GM19467 (cell line): ENCODE measurements around the gene FBXW8.

ENCODE experiments used
- ATAC-seq: cut with Tn5 transposase; IDR thresholded peaks from one replicate; pipeline ENCODE4 v1.9.1; 2021; ENCODE audit warnings: mild to moderate bottlenecking, moderate library complexity; ENCODE audit not compliant: unreplicated experiment

Gene FBXW8

DNA sequence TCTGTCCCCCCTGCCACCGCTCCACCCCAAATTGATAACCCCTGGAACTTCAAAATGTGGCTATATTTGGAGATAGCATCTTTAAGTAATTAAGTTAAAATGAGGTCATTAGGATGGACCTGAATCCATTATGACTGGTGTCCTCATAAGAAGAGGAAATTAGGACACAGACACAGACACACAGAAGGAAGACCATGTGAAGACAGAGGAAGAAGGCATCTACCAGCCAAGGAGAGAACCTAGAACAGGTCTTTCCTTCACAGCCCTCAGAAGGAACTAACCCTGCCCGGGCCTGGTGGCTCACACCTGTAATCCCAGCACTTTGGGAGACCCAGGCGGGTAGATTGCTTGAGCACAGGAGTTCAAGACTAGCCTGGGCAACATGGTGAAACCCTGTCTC is 25.9 kb upstream of the FBXW8 start:
- no peak for ATAC-seq

DNA sequence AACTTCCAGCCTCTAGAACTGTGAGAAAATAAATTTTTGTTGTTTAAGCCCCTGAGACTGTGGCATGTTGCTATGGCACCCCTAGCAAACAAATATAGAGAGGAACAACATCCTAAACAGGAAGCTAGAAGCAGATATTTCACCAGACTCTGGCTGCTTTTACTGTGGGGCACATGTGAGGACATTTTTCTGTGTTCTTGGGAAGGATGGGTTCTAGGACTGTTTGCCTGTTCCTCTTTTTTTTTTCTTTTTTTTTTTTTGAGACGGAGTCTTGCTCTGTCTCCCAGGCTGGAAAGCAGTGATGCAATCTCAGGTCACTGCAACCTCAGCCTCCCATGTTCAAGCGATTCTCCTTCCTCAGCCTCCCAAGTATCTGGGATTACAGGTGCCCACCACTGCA is 25.3 kb upstream of the FBXW8 start:
- ATAC-seq: no peak

DNA sequence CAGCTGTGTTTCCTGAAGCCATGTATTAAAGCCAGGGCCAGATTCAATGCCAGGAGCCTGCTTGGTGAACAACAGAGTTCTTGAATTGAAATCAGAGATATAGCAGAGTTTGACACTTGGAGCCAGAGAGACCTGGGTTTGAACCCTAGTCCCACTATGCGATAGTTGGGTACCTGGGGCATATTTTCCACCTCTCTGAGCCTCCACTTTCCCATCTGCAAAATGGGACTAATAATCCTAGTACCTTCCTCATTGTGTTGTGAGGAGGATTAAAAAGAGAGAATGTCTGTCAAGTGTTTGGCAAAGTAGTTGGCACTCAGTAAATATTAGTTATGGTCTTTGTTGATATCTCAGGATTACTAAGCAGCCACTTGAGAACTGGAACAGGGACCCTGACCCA is 23.5 kb upstream of the FBXW8 start:
- ATAC-seq: no peak

DNA sequence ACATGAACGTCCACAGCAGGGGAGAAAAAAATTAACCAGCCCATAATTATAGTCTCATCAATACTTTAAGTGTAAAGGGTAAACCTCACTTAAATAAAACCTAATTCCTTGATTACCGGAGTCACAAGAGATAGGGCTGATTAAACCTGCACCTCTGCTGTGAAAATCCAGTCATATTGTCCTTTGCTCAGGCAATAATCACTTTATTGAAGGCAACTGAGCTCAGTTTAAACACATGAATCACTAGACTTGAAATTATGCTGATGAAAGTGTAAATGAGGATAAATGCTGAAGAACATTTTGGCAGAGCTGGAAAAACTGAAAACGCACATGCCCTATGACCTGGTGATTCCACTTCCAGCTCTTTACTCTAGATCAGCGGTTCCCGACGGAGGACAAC is 22.9 kb upstream of the FBXW8 start:
- ATAC-seq: no peak

DNA sequence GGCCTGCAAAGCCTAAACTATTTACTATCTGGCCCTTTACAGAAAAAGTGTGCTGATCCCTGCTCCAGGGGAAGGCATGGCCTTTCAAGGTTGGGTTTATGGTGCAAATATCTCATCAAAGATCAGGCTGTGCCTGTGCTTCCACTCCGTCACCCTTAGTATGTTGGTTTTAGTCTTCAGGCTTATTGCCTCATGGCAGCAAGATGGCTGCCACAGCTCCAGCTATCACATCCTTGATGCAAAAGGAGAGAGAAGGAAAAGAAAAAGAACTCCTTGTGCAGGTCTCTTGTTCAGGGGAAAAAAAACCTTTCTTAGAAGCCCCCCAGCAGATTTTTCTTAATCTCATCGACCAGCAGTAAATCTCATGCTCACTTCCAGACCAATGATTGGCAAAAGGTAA is 20.4 kb upstream of the FBXW8 start:
- ATAC-seq: no peak

DNA sequence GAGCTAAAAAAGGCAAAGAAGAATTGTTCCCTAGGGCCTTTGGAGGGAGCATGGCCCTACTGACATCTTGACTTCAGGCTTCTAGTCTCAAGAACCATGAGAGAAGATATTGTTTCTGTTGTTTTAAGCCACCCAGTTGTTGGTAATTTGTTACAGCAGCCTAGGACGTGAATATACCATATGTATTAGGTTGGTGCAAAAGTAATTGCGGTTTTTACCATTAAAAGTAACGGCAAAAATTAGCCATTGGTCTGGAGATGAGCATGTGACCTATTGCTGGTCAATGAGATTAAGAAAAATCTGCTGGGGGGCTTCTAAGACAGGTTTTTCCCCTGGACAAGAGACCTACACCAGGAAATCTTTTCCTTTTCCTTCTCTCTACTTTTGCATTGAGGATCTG is 19.7 kb upstream of the FBXW8 start:
- ATAC-seq: no peak

DNA sequence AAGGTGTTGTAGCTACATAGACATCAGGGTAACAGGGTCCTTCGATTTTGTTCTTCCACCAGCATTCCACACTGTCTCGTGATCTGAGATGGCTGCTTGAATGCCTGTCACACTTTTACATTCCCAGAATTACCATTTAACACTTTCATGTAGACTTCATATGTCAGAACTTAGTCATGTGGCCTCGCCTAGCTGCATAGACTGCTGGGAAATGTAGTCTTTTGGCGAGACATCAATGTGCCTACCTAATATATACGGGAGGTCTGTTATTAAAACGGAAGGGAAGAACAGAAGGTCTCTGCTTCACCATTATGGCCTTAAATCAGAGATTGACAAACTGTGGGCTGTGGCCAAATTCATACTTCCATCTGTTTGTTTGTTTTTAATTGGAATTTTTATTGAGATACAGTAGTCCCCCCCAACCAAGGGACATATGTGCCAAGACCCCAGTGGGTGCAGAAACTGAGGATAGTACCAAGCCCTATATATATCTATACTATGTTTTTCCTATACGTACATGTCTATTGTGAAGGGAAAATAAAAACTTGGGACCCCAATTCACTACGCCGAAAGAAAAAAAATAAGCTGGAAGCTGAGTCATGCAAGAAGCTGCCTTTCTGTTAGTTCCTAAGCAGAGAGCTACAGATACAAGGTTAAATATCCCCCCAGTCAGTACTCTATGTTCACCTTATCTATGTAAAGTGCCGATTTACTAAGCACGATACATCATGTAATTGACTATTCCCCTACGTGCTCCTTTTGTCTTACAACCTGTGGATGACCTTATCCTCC is 18.2 kb upstream of the FBXW8 start:
- ATAC-seq: no peak

DNA sequence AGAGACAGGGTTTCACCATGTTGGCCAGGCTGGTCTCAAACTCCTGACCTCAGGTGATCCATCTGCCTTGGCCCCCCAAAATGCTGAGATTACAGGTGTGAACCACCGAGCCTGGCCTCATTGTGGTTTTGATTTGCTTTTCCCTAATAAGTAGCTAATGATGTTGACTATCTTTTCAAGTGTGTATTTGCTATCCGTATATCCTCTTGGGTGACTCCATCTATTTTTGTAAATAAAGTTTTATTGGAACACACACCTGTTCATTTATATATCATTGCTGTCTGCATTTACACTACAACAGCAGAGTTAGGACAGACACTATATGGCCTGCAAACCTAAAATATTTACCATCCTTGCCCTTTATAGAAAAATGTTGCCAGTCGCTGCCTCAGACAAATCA is 15.8 kb upstream of the FBXW8 start:
- no peak for ATAC-seq

DNA sequence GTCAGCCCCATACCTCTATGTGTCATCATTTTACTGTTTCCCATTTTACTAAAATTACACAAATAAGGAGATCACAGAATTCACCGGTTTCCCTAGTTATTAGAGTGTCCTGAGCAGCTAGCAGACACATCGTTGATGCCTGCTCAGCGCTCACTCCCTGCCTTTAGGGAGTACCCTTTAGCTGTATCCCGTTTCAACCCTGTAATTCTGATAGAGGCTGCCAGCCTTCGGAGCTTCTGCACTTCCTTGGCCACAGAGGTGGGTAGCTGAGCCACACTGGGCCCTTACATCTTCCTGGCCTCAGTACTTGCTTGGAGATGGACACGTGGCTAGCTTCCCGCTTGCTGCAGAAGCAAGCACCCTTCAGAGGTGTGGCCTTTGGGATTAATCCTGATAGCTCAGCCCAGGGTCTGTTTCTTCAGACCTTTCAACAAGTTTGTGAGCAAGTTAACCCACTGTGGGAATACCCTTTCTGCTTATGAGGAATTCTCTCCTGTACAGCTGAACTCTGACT is 14.3 kb upstream of the FBXW8 start:
- ATAC-seq: no peak

DNA sequence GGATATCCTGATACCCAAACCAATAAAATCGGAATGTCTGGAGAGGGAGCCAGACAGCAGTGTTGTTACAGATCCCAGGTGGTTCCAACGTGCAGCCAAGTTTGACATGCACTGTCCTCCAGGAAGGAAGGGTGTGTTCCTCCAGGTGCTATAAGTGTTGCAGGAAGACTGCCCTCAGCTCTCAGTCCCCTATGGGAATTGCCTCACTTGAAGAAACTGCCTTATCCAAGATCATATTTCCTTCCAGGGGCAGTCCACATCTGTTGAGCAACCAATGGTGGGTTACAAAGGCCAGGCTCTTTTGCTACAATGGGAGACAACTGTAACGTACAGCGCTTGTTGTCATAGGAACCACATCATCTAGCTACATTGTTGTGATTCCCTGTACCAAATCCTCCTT is 13.3 kb upstream of the FBXW8 start:
- no peak for ATAC-seq

DNA sequence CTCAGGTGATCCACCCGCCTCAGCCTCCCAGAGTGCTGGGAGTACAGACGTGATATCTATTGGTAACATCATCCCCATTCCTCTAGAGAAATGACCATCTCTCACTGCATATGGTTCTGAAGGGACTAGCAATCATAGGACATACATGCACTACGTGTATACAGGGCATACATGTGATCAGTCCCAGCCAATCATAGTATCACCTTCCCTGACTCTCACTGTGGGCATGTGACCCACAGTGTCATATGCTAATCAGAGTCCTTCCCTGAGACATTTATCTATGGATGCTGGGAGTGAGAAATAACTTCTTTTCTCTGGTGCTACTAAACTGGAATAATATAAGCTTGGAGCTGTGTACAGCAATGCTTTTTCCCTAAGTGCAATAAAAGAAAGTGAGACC is 12.1 kb upstream of the FBXW8 start:
- ATAC-seq: no peak

DNA sequence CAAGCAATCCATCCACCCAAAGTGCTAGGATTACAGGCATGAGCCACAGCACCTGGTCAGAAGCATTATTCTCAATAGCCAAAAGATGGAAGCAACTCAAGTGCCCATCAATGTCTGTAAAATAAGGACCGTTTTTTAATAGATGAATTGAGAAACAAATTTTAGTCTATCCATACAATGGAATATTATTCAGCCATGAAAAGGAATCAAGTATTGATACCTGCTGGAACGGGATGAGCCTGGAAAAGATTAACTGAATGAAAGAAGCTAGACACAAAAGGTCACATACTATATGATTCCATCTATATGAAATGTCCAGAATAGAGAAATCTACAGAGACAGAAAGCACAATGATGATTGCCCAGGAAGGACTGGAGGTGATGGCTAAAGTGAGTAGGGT is 9.1 kb upstream of the FBXW8 start:
- ATAC-seq: no peak

DNA sequence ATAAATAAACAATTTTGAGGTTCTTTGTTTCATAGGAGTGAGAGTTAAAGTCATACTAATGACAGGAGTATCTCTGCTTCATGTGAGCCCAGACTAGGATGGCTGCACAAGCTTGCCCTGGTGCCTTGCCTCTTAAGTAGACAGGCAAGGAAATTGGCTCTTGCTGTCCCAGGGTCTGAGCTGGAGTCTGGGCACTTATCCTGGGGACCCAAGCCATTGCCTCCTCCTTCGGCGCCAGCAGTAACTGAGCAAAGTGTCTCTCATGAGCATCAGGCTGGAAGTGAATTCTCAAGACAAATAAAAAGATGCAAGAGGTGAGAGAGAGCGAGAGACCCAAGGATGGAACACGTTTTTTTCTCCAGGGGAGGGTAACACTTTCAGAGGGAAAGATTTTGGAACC is 6.9 kb upstream of the FBXW8 start:
- no peak for ATAC-seq

DNA sequence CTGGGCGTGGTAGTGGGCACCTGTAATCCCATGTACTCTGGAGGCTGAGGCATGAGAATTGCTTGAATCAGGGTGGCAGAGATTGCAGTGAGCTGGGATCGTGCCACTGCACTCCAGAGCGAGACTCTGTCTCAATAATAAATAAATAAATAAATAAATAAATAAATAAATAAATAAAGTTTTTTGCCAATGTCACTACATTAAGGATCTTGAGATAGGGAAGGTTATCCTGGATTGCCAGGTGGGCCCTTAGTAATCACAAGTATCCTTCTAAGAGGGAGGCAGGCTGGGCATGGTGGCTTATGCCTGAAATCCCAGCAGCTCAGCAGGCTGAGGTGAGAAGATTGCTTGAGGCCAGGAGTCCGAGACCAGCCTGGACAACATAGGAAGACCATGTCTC is 4.5 kb upstream of the FBXW8 start:
- ATAC-seq: no peak

DNA sequence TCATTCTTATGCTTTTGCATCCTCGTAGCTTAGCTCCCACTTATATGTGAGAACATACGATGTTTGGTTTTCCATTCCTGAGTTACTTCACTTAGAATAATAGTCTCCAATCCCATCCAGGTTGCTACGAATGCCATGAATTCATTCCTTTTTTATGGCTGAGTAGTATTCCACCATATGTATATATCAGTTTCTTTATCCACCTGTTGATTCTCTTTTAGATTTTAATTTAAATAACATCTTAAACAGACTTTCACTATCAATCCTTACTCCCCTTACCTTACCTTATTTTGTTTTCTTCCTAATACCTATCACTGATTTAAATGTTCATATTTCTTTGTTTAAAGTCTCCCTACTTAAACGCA is 488 bp upstream of the FBXW8 start:
- no peak for ATAC-seq

DNA sequence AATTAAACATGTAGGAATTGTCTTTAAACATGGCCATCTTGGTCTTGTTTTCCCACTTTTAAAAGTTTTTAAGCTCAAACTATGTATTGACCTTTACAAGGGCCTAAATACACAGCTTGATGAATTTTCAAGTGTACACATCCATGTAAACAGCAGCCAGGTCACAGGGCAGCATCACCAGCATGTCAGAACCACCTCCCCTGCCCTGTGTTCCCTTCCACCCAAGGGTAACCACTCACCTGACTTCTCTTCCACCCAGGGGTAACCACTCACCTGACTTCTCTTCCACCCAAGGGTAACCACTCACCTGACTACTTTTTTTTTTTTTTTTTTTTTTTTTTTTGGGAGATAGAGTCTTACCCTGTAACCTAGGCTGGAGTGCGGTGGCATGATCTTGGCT is 4.6 kb downstream of the FBXW8 start:
- ATAC-seq: no peak

DNA sequence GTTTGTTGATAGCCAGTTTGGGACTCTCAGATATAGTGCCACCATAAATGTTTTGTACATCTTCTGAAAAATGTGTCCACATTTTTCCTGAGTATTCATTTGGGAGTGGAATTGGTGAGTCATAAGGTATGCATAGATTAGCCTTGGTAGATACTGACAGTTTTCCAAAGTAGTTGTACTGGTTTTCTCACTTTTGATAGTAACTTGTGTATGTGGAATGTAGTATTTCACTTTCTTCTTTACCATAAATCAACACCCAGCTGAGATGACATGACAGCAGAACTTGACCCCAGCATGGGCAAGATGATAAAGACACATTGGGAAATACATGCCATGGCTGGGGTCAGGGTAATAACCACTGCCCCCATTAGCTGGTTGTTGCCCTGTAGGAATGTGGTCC is 5.4 kb downstream of the FBXW8 start:
- no peak for ATAC-seq

DNA sequence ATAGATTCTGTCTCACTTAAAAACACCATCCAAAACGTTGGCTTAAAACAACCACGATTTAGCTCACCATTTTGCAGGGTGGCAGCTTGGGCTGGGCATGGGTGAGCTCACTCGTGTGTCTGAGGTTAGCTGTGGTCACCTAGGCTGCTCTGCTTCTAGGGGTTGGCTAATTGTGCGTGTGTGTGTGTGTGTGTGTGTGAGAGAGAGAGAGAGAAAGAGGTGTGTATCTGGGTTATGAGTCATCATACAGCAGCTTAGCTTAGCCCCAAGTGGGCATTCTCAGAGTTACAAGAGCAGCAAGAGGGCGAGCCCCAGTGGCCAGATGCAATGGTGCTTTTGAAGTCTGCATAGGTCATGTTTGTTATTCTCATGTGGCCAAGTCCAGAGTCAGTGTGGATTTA is 6.0 kb downstream of the FBXW8 start:
- peak; percentile 93 for ATAC-seq

DNA sequence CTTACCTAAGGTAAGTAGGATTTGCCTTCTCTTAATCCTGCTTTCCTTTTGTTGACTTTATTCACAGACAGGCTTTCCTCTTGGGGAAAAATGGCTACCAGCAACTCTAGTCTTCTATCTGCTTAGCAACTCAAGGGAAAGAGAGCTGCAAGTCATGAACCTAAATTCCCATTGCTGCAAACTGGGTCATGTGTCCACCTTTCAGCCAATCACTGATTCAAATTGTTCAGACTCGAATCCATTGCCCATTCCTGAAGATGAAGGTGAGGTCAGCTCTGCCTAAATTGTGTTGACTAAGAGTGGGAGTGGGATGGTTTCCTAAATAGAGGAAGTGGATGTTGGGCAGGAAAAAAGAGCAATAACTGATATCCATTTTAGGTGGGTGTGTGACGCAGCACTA is 7.7 kb downstream of the FBXW8 start:
- ATAC-seq: no peak

DNA sequence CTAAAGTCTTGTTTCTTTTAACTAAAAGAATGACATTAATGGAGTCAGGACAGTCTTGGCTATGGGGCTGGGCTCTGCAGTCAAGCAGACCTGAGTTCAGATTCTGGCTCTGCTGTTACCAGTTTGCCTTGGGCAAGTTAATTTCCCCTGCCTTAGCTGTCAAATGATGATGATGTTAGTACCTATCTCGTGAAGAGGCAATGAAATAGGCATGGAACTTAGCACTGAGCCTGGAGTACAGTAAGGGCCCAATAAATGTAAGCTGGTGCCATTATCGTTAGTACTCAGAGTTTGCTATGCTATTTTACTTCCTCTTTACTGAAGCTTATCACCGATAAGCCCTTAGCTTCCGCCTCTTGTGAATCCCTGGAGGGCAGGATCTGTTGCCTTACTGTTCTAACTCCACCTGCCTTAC is 8.5 kb downstream of the FBXW8 start:
- no peak for ATAC-seq

DNA sequence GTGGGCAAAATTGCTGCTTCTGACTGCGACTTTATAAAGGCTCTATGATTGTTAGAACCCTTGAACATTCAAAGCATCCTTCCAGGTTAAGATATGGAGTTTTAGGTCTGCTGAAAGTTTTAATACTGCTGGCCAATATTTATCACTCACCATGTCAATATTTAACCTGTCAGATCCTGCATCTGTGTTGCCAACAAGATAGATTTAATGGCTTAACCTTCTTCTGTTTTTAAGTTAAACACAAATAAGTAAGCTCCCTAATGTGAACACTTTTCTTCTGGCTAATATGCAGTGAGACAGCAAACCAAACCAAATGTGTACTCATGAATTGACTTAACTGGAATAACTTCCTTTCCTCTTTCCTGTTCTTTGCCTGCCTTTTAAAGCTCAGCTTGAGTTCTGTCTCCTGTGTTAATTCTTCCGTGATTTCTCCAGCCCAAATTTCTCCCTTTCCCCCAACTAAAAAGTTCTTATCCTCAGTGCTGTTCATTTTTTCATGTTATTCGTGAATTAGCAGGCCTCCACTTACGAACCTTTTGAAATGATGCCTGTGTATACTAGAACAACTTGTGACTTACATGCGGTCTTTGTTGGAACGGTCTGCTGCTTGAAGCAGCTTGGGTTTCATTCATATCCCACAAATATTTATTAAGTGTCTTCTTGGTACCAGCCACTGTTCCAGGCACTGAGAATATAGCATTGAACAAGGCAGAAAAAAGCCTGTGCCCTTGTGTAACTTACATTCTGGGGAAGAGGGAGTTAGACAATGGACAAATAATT is 9.1 kb downstream of the FBXW8 start:
- no peak for ATAC-seq

DNA sequence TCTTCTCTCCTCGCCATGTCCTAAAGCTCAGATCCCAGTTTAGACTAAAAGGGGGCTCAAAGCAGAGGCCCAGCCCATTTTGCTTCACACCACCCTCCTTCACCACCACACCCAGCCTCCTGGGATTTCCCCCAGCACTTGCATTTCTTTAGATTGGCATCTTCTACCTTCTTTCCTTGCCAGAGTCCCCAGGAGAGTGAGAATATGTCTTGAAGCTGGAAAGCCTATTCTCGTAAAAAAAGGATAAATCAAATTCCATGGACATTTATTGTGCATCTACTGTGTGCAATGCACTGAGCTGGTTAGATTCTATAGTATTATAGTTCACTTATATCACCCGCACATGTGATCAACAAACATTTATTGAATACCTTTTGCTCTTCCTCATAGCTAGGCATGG is 10.2 kb downstream of the FBXW8 start:
- no peak for ATAC-seq
